Neural cell (in vitro differentiated cells): ENCODE measurements around the gene KIT.

Source experiments
- EP300 ChIP-seq: fragments of 450-650 bp; conservative IDR thresholded peaks from 2 replicates; pipeline ENCODE4 v1.6.1; 2014; ENCODE audit warnings: antibody characterized with exemption, mild to moderate bottlenecking, moderate library complexity; ENCODE audit not compliant: poor library complexity, severe bottlenecking
- EZH2 ChIP-seq: fragments of 200-600, 300-800 bp; shearing (Covaris generic), sonication (generic); IDR thresholded peaks from 2 replicates; pipeline ENCODE4 v1.6.1; 2014; ENCODE audit warnings: antibody characterized with exemption, low read length, borderline replicate concordance, mild to moderate bottlenecking; ENCODE audit not compliant: insufficient read depth, poor library complexity, severe bottlenecking
- MXI1 ChIP-seq: fragments of 450-650 bp; conservative IDR thresholded peaks from 2 replicates; pipeline ENCODE4 v1.6.1; 2014; ENCODE audit warnings: antibody characterized with exemption, mild to moderate bottlenecking; ENCODE audit not compliant: poor library complexity, severe bottlenecking
- POLR2AphosphoS5 ChIP-seq: IDR thresholded peaks from 2 replicates; pipeline ENCODE4 v1.6.1; 2012
- RAD21 ChIP-seq: fragments of 450-650 bp; conservative IDR thresholded peaks from 2 replicates; pipeline ENCODE4 v1.6.1; 2014; ENCODE audit warnings: antibody characterized with exemption, mild to moderate bottlenecking, moderate library complexity
- SMC3 ChIP-seq: fragments of 450-650 bp; conservative IDR thresholded peaks from 2 replicates; pipeline ENCODE4 v1.6.1; 2014; ENCODE audit warnings: antibody characterized with exemption, mild to moderate bottlenecking, moderate library complexity; ENCODE audit not compliant: poor library complexity
- TF ChIP-seq, protein P1 (sequence below): IDR thresholded peaks from 2 replicates; pipeline ENCODE4 v1.6.1; 2012; ENCODE audit warnings: borderline replicate concordance
- TF ChIP-seq, protein P2 (sequence below): fragments of 450-650 bp; IDR thresholded peaks from 2 replicates; pipeline ENCODE4 v1.5.1; 2014; ENCODE audit warnings: antibody characterized with exemption, mild to moderate bottlenecking, moderate library complexity; ENCODE audit not compliant: poor library complexity, severe bottlenecking

DNA sequence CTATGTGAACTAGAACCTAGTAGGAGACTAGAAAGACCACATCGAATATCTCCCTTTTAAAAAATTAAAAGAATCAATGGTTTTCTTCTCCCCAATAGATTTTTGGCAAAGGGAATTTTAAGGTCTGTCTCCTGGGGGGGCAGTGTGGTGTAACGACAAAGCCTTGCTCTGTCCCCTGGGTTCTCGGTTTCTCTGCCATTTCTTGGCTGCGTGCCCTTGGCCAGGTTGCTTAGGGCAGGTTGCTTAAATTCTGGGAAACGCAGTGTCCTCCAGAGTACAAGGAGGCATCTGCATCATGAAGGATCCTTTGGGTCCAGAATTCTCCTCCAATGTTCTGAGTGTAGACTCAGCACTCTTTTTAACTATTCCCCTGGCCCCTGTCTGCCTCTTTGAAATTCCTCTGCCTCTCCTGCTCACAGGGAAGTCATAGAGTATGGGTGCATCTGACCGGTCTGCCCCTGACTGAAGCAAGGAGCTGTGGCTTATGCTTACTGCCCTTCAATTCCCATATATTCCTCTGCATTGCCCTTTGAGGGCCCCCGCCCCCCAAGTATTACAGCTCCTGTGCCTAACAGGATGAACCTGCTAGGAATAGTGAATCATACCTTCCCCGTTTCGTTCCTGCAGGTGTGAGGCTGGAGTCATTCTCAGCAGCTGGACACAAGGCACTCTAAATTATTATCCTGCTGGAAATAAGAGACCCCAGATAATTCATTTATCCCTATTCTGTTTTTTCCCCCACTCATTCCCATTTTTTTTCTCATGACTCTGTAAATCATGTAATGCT is 2.2 kb downstream of the KIT start:
- TF ChIP-seq RAD21 (no peak), POLR2AphosphoS5 (no peak), SMC3 (no peak), EZH2 (no peak), EP300 (no peak), MXI1 (no peak)
- TF ChIP-seq, protein P1, sequence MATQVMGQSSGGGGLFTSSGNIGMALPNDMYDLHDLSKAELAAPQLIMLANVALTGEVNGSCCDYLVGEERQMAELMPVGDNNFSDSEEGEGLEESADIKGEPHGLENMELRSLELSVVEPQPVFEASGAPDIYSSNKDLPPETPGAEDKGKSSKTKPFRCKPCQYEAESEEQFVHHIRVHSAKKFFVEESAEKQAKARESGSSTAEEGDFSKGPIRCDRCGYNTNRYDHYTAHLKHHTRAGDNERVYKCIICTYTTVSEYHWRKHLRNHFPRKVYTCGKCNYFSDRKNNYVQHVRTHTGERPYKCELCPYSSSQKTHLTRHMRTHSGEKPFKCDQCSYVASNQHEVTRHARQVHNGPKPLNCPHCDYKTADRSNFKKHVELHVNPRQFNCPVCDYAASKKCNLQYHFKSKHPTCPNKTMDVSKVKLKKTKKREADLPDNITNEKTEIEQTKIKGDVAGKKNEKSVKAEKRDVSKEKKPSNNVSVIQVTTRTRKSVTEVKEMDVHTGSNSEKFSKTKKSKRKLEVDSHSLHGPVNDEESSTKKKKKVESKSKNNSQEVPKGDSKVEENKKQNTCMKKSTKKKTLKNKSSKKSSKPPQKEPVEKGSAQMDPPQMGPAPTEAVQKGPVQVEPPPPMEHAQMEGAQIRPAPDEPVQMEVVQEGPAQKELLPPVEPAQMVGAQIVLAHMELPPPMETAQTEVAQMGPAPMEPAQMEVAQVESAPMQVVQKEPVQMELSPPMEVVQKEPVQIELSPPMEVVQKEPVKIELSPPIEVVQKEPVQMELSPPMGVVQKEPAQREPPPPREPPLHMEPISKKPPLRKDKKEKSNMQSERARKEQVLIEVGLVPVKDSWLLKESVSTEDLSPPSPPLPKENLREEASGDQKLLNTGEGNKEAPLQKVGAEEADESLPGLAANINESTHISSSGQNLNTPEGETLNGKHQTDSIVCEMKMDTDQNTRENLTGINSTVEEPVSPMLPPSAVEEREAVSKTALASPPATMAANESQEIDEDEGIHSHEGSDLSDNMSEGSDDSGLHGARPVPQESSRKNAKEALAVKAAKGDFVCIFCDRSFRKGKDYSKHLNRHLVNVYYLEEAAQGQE: no peak
- TF ChIP-seq, protein P2, sequence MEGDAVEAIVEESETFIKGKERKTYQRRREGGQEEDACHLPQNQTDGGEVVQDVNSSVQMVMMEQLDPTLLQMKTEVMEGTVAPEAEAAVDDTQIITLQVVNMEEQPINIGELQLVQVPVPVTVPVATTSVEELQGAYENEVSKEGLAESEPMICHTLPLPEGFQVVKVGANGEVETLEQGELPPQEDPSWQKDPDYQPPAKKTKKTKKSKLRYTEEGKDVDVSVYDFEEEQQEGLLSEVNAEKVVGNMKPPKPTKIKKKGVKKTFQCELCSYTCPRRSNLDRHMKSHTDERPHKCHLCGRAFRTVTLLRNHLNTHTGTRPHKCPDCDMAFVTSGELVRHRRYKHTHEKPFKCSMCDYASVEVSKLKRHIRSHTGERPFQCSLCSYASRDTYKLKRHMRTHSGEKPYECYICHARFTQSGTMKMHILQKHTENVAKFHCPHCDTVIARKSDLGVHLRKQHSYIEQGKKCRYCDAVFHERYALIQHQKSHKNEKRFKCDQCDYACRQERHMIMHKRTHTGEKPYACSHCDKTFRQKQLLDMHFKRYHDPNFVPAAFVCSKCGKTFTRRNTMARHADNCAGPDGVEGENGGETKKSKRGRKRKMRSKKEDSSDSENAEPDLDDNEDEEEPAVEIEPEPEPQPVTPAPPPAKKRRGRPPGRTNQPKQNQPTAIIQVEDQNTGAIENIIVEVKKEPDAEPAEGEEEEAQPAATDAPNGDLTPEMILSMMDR: no peak
